ENCODE measurements around the gene COX4I1. TPM values are rescaled to one million over a fixed set of nuclear protein-coding genes. Genes with fewer than 3 reads are reported as not detected.
A peak's percentile ranks its signal among the peaks of the same experiment; 100 is the strongest.

The COX4I1 gene
- total and polyA plus RNA-seq, 3 donors from 2014 or later, result 263 to 467 (median 334) TPM

- WGBS, 2 donors, result 91 to 97% methylated on average over 9 of the region's 9 CpGs
- TF ChIP-seq POLR2A (IDR thresholded peaks at IDR 0.05) (no peak), CTCF (IDR thresholded peaks at IDR 0.05) (no peak)
- DNase-seq, result no peak
- no peak overlapping the region for H3K27ac ChIP-seq
- no peak overlapping the region for H3K4me3 ChIP-seq
- H3K27me3 ChIP-seq, result no peaks in the 10 kb centered on the region
- intact Hi-C loops (cut with DNase I; ENCODE audit: low total_unique reads), result no loop called here
- no peaks in the 10 kb centered on the region for H3K9me3 ChIP-seq
- H3K4me1 ChIP-seq, result no peaks in the 10 kb centered on the region
- no peaks in the 10 kb centered on the region for H3K36me3 ChIP-seq (ENCODE audit: low read depth, missing control alignments)
These were observed 42.9 kb downstream of the COX4I1 start for GRCh38 chr16:85842435-85842834.

DNA sequence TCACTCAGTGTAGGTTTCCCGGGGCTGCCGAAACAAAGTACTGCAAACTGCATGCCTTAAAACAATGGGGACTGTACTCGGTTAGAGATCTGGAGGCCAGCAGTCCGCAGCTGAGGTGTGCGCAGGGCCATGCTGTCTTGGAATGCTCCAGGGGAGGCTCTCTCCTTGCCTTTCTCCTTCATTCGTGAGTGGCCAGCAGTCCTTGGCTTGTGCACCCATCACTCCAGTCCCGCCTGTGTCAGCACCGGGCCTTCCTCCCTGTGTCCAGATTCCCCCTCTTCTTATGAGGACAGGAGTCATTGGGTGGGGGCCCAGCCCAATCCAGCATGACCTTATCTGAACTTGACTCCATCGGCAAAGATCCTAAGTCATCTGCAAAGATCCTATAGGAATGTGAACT, 43.4 kb downstream of the COX4I1 start:
- no peak overlapping the region for H3K4me3 ChIP-seq
- H3K4me1 ChIP-seq, result no peaks in the 10 kb centered on the region
- H3K9me3 ChIP-seq, result no peaks in the 10 kb centered on the region
- no peaks in the 10 kb centered on the region for H3K36me3 ChIP-seq (ENCODE audit: low read depth, missing control alignments)
- DNase-seq, result no peak
- H3K27ac ChIP-seq, result no peak overlapping the region
- no peaks in the 10 kb centered on the region for H3K27me3 ChIP-seq
- TF ChIP-seq POLR2A (IDR thresholded peaks at IDR 0.05) (no peak), CTCF (IDR thresholded peaks at IDR 0.05) (no peak)
- WGBS, 2 donors, result 86 to 93% methylated on average over 9 of the region's 9 CpGs
- intact Hi-C loops (cut with DNase I; ENCODE audit: low total_unique reads), result no loop called here

DNA sequence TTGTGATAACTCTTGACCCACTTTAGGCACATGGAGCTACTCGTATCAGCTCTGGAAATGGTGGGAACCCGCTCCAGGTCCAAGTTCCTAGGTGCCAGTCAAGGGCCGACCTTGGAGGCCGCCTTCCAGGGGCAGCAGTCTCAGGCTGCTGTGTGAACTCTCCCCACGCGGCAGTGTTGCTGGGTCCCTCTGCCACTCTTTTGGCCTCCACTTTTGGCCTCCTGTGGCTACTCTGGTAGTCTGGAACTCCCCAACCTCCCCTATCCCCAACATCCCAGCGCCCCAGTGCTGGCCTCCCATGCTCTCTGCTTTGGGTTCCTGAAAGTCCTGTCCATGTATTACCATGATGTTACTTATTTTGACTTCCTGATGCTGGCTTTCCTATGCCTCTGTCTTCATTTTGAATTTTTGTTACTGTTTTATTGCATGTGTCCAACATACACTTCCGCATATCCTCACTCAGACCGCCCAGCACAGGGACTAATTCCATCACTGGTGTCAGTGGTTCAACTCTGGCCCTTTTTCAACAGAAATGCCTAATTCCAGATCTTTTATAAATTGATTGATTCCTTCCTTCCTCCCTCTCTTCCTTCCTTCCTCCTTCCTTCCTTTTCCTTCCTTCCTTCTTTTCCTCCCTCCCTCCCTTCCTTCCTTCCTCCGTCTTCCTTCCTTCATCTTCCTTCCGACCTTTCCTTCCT, 44.1 kb downstream of the COX4I1 start:
- no peaks in the 10 kb centered on the region for H3K4me1 ChIP-seq
- H3K27me3 ChIP-seq, result no peaks in the 10 kb centered on the region
- intact Hi-C loops (cut with DNase I; ENCODE audit: low total_unique reads), result no loop called here
- H3K9me3 ChIP-seq, result no peaks in the 10 kb centered on the region
- H3K4me3 ChIP-seq, result no peak overlapping the region
- TF ChIP-seq POLR2A (IDR thresholded peaks at IDR 0.05) (no peak), CTCF (IDR thresholded peaks at IDR 0.05) (no peak)
- DNase-seq, result no peak
- no peak overlapping the region for H3K27ac ChIP-seq
- no peaks in the 10 kb centered on the region for H3K36me3 ChIP-seq (ENCODE audit: low read depth, missing control alignments)
- WGBS, 2 donors, result 93 to 95% methylated on average over 11 of the region's 11 CpGs

DNA sequence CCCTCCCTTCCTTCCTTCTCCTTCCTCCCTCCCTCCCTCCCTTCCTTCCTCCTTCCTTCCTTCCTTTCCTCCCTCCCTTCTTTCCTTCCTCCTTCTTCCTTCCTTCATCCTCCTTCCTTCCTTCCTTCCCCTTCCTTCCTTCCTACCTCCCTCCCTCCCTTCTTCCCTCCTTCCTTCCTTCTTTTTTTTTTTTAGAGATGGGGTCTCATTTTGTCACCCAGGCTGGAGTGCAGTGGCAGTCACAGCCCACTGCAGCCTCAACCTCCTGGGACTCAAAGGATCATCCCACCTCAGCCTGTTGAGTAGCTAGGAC, 44.6 kb downstream of the COX4I1 start:
- no peak for TF ChIP-seq POLR2A (IDR thresholded peaks at IDR 0.05)
- no peak for TF ChIP-seq CTCF (IDR thresholded peaks at IDR 0.05)
- Histone ChIP-seq H3K27me3 (no peaks in the 10 kb centered on the region), H3K36me3 (ENCODE audit: low read depth, missing control alignments) (no peaks in the 10 kb centered on the region)

GRCh38 chr16:85844786-85845185, 45.3 kb downstream of the COX4I1 start:
- Histone ChIP-seq H3K4me3 (peak overlapping the region in 1 of 2 donors; percentile 31), H3K27ac (no peak overlapping the region), H3K36me3 (ENCODE audit: low read depth, missing control alignments) (no peaks in the 10 kb centered on the region), H3K9me3 (no peaks in the 10 kb centered on the region), H3K27me3 (no peaks in the 10 kb centered on the region), H3K4me1 (no peaks in the 10 kb centered on the region)
- WGBS, 2 donors, result 8 to 15% methylated on average over 14 to 15 of the region's 15 CpGs
- intact Hi-C loops (cut with DNase I; ENCODE audit: low total_unique reads), result no loop called here
- TF ChIP-seq CTCF (IDR thresholded peaks at IDR 0.05) (no peak), POLR2A (IDR thresholded peaks at IDR 0.05) (no peak)
- DNase-seq, result no peak

More for the DNA sequence above, 44.6 kb downstream of the COX4I1 start:
- Histone ChIP-seq H3K9me3 (no peaks in the 10 kb centered on the region), H3K27ac (no peak overlapping the region), H3K4me3 (no peak overlapping the region), H3K4me1 (no peaks in the 10 kb centered on the region)
- intact Hi-C loops (cut with DNase I; ENCODE audit: low total_unique reads), result no loop called here
- DNase-seq, result no peak
